ENCODE measurements around the gene ATG3. TPM values are rescaled to one million over a fixed set of nuclear protein-coding genes. Genes with fewer than 3 reads are reported as not detected.
"Not testable (repeated sequence)": the region's sequence is repeated elsewhere in the genome, so short reads cannot be mapped to it uniquely, and the experiment has no call there.

The ATG3 gene
- total RNA-seq, 2 experiments from 2014 or later = 73.8 to 75.3 TPM

GRCh38 chr3:112564247-112564939, 2.6 kb upstream of the ATG3 start:
- CTCF ChIA-PET, POLR2A ChIA-PET: not testable (repeated sequence)

GRCh38 chr3:112561484-112561733, 353 bp downstream of the ATG3 start:
- POLR2A ChIA-PET = interaction anchor here (0.6 to 1.1 kb wide), 3 partner anchors 62 to 457 kb away, joined by 3 to 4 read pairs (median 3); no protein-coding TSS in a partner anchor
- CTCF ChIA-PET = no interaction called here

GRCh38 chr3:112560721-112561483, 860 bp downstream of the ATG3 start:
- POLR2A ChIA-PET = interaction anchor here (0.6 kb wide), 1 partner anchor 61 kb away, joined by 3 read pairs; no protein-coding TSS in a partner anchor
- CTCF ChIA-PET = no interaction called here

- POLR2A ChIA-PET = no interaction called here
These were observed 1.5 kb downstream of the ATG3 start for GRCh38 chr3:112560307-112560706.

GRCh38 chr3:112557976-112558375, 3.8 kb downstream of the ATG3 start:
- ChIA-PET POLR2A (interaction anchor here (0.6 kb wide), 1 partner anchor 461 kb away, joined by 4 read pairs; no protein-coding TSS in a partner anchor), CTCF (no interaction called here)

More at GRCh38 chr3:112560307-112560706, 1.5 kb downstream of the ATG3 start:
- CTCF ChIA-PET = no interaction called here

GRCh38 chr3:112555535-112556170, 6.1 kb downstream of the ATG3 start:
- POLR2A ChIA-PET = no interaction called here

GRCh38 chr3:112550859-112551258, 10.9 kb downstream of the ATG3 start:
- ChIA-PET POLR2A (no interaction called here), CTCF (no interaction called here)

More at GRCh38 chr3:112555535-112556170, 6.1 kb downstream of the ATG3 start:
- CTCF ChIA-PET = no interaction called here

- POLR2A ChIA-PET = no interaction called here
- CTCF ChIA-PET = no interaction called here
These were observed 15.5 kb downstream of the ATG3 start for GRCh38 chr3:112546216-112546759.

- POLR2A ChIA-PET = no interaction called here
These were observed 21.7 kb downstream of the ATG3 start for GRCh38 chr3:112539825-112540650.

GRCh38 chr3:112531358-112531781, 30.4 kb downstream of the ATG3 start:
- ChIA-PET CTCF (interaction anchor here (0.7 kb wide), 1 partner anchor 226 kb away, joined by 3 read pairs; no protein-coding TSS in a partner anchor), POLR2A (no interaction called here)

More at GRCh38 chr3:112539825-112540650, 21.7 kb downstream of the ATG3 start:
- CTCF ChIA-PET = no interaction called here

GRCh38 chr3:112530573-112530972, 31.2 kb downstream of the ATG3 start:
- CTCF ChIA-PET = interaction anchor here (0.7 kb wide), 1 partner anchor 225 kb away, joined by 3 read pairs; no protein-coding TSS in a partner anchor

GRCh38 chr3:112524127-112524526, 37.6 kb downstream of the ATG3 start:
- CTCF ChIA-PET = interaction anchor here (1.0 kb wide), 1 partner anchor 412 kb away, joined by 3 read pairs; no protein-coding TSS in a partner anchor

More at GRCh38 chr3:112530573-112530972, 31.2 kb downstream of the ATG3 start:
- POLR2A ChIA-PET = no interaction called here

GRCh38 chr3:112519424-112520001, 42.2 kb downstream of the ATG3 start:
- CTCF ChIA-PET = interaction anchor here (1.0 to 1.6 kb wide), 3 partner anchors 183 to 408 kb away, joined by 4 to 6 read pairs (median 5); no protein-coding TSS in a partner anchor
- POLR2A ChIA-PET = no interaction called here

More at GRCh38 chr3:112524127-112524526, 37.6 kb downstream of the ATG3 start:
- POLR2A ChIA-PET = not testable (repeated sequence)

GRCh38 chr3:112518970-112519369, 42.8 kb downstream of the ATG3 start:
- CTCF ChIA-PET = interaction anchor here (1.1 to 1.3 kb wide), 2 partner anchors 226 to 407 kb away, joined by 3 to 6 read pairs; no protein-coding TSS in a partner anchor
- POLR2A ChIA-PET = not testable (repeated sequence)

- CTCF ChIA-PET = interaction anchor here (0.9 kb wide), 2 partner anchors 182 to 221 kb away, joined by 3 to 6 read pairs; partner anchors contain the start of genes CD200 and SLC9C1
- POLR2A ChIA-PET = interaction anchor here (0.6 kb wide), 1 partner anchor 382 kb away, joined by 3 read pairs; no protein-coding TSS in a partner anchor
These were observed 47.1 kb downstream of the ATG3 start for GRCh38 chr3:112514527-112515128.

GRCh38 chr3:112512320-112512719, 49.4 kb downstream of the ATG3 start:
- ChIA-PET POLR2A (interaction anchor here (0.6 to 0.7 kb wide), 2 partner anchors 22 to 919 kb away, joined by 3 to 5 read pairs; no protein-coding TSS in a partner anchor), CTCF (no interaction called here)

GRCh38 chr3:112508860-112509259, 52.9 kb downstream of the ATG3 start:
- CTCF ChIA-PET = no interaction called here
- POLR2A ChIA-PET = no interaction called here

- ChIA-PET CTCF (no interaction called here), POLR2A (no interaction called here)
These were observed 53.5 kb downstream of the ATG3 start for GRCh38 chr3:112508261-112508660.

All from activated CD8-positive, alpha-beta memory T cell treated with anti-CD3 and anti-CD28 coated beads for 36 hours (primary cell).